ENCODE data around the gene BLM. TPM values are rescaled to one million over a fixed set of nuclear protein-coding genes. Genes with fewer than 3 reads are reported as not detected.

Gene BLM
- total RNA-seq, 1 donor from 2014 or later, result 3.7 TPM

- Mint-ChIP-seq H3K4me1 (ENCODE audit: low read depth, unreplicated experiment) (peaks cover 7% of the 10 kb centered on the region), H3K27ac (ENCODE audit: unreplicated experiment) (no peak overlapping the region), H3K4me3 (ENCODE audit: unreplicated experiment) (no peak overlapping the region), H3K36me3 (ENCODE audit: low read depth, unreplicated experiment) (peaks cover 2% of the 10 kb centered on the region), H3K27me3 (ENCODE audit: low read depth, unreplicated experiment) (peaks cover 22% of the 10 kb centered on the region), H3K9me3 (ENCODE audit: unreplicated experiment) (no peaks in the 10 kb centered on the region)
- no peaks in the 10 kb centered on the region for H3K27me3 ChIP-seq (ENCODE audit: insufficient read depth, low read length)
- H3K79me2 ChIP-seq (ENCODE audit: insufficient read depth, low read length), result no peaks in the 10 kb centered on the region
- TF ChIP-seq CTCF (IDR thresholded peaks at IDR 0.05; ENCODE audit: insufficient read depth, low read depth, low read length), result no peak
- TF ChIP-seq EZH2 (IDR thresholded peaks at IDR 0.05; ENCODE audit: insufficient read depth, low read length), result no peak
- no peak overlapping the region for H3K4me2 ChIP-seq (ENCODE audit: low read length)
- H3K4me3 ChIP-seq (ENCODE audit: insufficient read depth, low read depth, low read length), result no peak overlapping the region
- no peak for DNase-seq (ENCODE audit: low read depth)
- no peaks in the 10 kb centered on the region for H3K4me1 ChIP-seq (ENCODE audit: insufficient read depth, low read length)
- H3K27ac ChIP-seq (ENCODE audit: low read depth, low read length), result no peak overlapping the region
- no peaks in the 10 kb centered on the region for H4K20me1 ChIP-seq (ENCODE audit: insufficient read depth, low read length)
- no peak for FAIRE-seq
- H3K36me3 ChIP-seq (ENCODE audit: insufficient read depth, low read length), result no peaks in the 10 kb centered on the region
- no peak overlapping the region for H3K9ac ChIP-seq (ENCODE audit: low read length)
- H2AFZ ChIP-seq (ENCODE audit: low read depth, low read length), result no peak overlapping the region
- H3K9me3 ChIP-seq (ENCODE audit: insufficient read depth, low read depth, low read length), result no peaks in the 10 kb centered on the region
Measured at GRCh38 chr15:90816401-90817116, 99.4 kb downstream of the BLM start.

GRCh38 chr15:90817117-90818057 is 100.2 kb downstream of the BLM start:
- H3K9me3 ChIP-seq (ENCODE audit: insufficient read depth, low read depth, low read length), result no peaks in the 10 kb centered on the region
- no peak overlapping the region for H3K9ac ChIP-seq (ENCODE audit: low read length)
- no peak overlapping the region for H3K4me3 ChIP-seq (ENCODE audit: insufficient read depth, low read depth, low read length)
- no peak overlapping the region for H3K27ac ChIP-seq (ENCODE audit: low read depth, low read length)
- no peaks in the 10 kb centered on the region for H3K79me2 ChIP-seq (ENCODE audit: insufficient read depth, low read length)
- DNase-seq (ENCODE audit: low read depth), result no peak
- no peak overlapping the region for H2AFZ ChIP-seq (ENCODE audit: low read depth, low read length)
- Mint-ChIP-seq H3K27me3 (ENCODE audit: low read depth, unreplicated experiment) (peaks cover 27% of the 10 kb centered on the region), H3K4me3 (ENCODE audit: unreplicated experiment) (no peak overlapping the region), H3K27ac (ENCODE audit: unreplicated experiment) (no peak overlapping the region), H3K36me3 (ENCODE audit: low read depth, unreplicated experiment) (peaks cover 2% of the 10 kb centered on the region), H3K4me1 (ENCODE audit: low read depth, unreplicated experiment) (peaks cover 7% of the 10 kb centered on the region), H3K9me3 (ENCODE audit: unreplicated experiment) (no peaks in the 10 kb centered on the region)
- no peaks in the 10 kb centered on the region for H3K4me1 ChIP-seq (ENCODE audit: insufficient read depth, low read length)
- no peaks in the 10 kb centered on the region for H4K20me1 ChIP-seq (ENCODE audit: insufficient read depth, low read length)
- H3K36me3 ChIP-seq (ENCODE audit: insufficient read depth, low read length), result no peaks in the 10 kb centered on the region
- TF ChIP-seq CTCF (IDR thresholded peaks at IDR 0.05; ENCODE audit: insufficient read depth, low read depth, low read length) (no peak), EZH2 (IDR thresholded peaks at IDR 0.05; ENCODE audit: insufficient read depth, low read length) (no peak)
- no peaks in the 10 kb centered on the region for H3K27me3 ChIP-seq (ENCODE audit: insufficient read depth, low read length)
- no peak overlapping the region for H3K4me2 ChIP-seq (ENCODE audit: low read length)
- FAIRE-seq, result no peak

Measured in astrocyte (in vitro differentiated cells and primary cell).